Mesodermal cell (in vitro differentiated cells): ENCODE data around the gene KLHL40.

ENCODE experiments used
- H3K27ac ChIP-seq: 2 replicates; pipeline ENCODE4 v1.7.0; 2013; ENCODE audit warnings: mild to moderate bottlenecking, low read depth, low read length, moderate library complexity; ENCODE audit not compliant: severe bottlenecking
- H3K36me3 ChIP-seq: 2 replicates; pipeline ENCODE4 v1.7.1; 2013; ENCODE audit warnings: mild to moderate bottlenecking, low read length, moderate library complexity; ENCODE audit not compliant: control insufficient read depth, insufficient read depth
- H3K4me1 ChIP-seq: one replicate; pipeline ENCODE4 v1.7.1; 2013; ENCODE audit warnings: mild to moderate bottlenecking, low read length; ENCODE audit not compliant: insufficient read depth, control insufficient read depth, poor library complexity, severe bottlenecking
- H3K4me3 ChIP-seq: 2 replicates; pipeline ENCODE4 v1.7.0; 2013; ENCODE audit warnings: low read length, control low read depth, mild to moderate bottlenecking; ENCODE audit not compliant: insufficient read depth, poor library complexity, severe bottlenecking; ENCODE audit errors: extremely low read depth
- H3K9me3 ChIP-seq: 2 replicates; pipeline ENCODE4 v1.7.1; 2013; ENCODE audit warnings: mild to moderate bottlenecking, low read length, moderate library complexity; ENCODE audit not compliant: control insufficient read depth
- WGBS, 2 experiments: methylation state at CpG; one replicate each; pipeline ENCODE4 v1.1.5; 2013; ENCODE audit warnings: missing lambda C conversion rate in 2 of 2; ENCODE audit not compliant: insufficient coverage in 2 of 2; 5-methylcytosine and 5-hydroxymethylcytosine counted together

The KLHL40 gene

DNA sequence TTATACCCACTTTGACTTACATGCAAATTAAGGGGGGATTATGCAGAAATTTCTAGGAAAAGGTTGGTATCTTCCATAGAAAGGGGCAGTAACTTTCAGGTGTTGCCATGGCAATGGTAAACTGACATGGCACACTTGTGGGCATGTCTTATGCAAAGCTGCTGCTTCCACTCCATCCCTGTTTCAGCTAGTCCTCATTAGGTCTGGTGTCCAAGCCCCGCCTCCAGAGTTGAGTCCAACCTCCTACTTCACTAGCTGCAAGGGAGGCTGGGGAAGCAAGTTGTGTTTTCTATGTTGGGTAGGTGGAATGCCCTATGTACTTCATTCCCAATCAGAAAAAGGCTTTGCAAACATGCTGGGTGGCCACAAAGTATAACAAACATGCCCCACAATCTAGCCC lies 14.7 kb upstream of the KLHL40 start:
- WGBS, 2 experiments, result no CpG with 5 or more reads among the region's 1 CpG
- Histone ChIP-seq H3K27ac (no peak overlapping the region), H3K4me3 (no peak overlapping the region)

DNA sequence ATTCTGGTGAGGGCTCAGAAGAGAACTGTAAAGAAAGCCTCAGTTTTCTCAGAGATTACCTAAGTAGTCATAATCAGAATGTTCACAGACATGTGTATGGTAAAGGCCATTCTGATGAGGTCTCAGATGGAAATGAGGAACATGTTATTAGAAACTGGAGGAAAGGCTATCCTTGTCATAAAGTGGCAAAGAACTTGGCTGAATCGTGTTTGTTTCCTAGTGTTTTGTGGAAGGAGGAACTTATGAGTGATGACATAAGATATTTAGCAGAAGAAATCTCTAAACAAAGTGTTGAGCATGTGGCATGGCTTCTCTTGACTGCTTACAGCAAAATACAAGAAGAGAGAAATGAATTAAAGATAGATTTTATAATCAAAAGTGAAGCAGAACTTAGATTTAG lies 12.8 kb upstream of the KLHL40 start:
- WGBS, 2 experiments, result 57 to 64% methylated on average over 1 of the region's 1 CpG
- Histone ChIP-seq H3K4me1 (no peaks in the 10 kb centered on the region), H3K9me3 (peaks cover 8% of the 10 kb centered on the region), H3K4me3 (no peak overlapping the region), H3K36me3 (no peaks in the 10 kb centered on the region), H3K27ac (no peak overlapping the region)

More for the DNA sequence above, 14.7 kb upstream of the KLHL40 start:
- Histone ChIP-seq H3K36me3 (no peaks in the 10 kb centered on the region), H3K4me1 (no peaks in the 10 kb centered on the region), H3K9me3 (peaks cover under 1% of the 10 kb centered on the region)

DNA sequence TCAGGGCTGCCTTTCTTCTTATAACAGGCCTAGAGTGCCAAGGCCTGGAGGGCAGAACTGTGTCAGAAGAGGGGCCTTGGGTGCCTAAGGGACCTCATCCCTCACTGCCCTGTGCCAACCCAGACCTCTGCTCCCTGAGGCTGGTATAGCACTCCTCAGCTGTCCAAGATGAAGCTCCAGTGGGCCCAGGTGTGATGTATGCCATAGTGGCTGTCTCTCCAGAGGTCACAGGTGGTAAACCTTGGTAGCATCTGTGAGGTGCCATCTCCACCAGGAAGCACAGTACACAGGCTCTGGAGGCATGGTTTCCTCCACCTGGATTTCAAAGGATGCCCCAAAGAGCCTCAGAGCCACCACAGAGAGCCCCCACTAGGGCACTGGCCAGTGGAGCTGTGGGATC lies 12.3 kb upstream of the KLHL40 start:
- H3K36me3 ChIP-seq, result no peaks in the 10 kb centered on the region
- peaks cover 8% of the 10 kb centered on the region for H3K9me3 ChIP-seq
- H3K4me3 ChIP-seq, result no peak overlapping the region
- H3K27ac ChIP-seq, result no peak overlapping the region
- H3K4me1 ChIP-seq, result no peaks in the 10 kb centered on the region

DNA sequence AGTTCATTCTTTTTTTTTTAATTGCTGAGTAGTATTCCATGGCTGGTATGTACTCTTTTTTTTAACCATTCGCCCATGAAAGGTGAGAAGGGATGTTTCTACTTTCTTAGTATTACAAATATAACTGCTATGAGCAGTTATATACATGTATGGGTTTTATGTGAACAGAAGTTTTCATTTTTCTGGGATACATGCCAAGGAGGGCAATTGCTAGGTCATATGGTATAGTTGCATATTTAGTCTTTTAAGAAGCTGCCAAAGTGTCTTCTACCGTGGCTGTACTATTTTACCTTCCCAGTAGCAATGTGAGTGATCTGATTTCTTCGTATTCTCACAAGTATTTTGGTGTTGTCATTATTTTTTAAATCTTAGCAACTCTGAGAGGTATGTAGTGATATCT lies 11.2 kb upstream of the KLHL40 start:
- Histone ChIP-seq H3K4me3 (no peak overlapping the region), H3K4me1 (no peaks in the 10 kb centered on the region), H3K27ac (no peak overlapping the region), H3K36me3 (no peaks in the 10 kb centered on the region), H3K9me3 (peaks cover 8% of the 10 kb centered on the region)
- WGBS, 2 experiments, result 90% methylated on average over 1 of the region's 3 CpGs; no CpG with 5 or more reads in 1 of the 2 experiments

DNA sequence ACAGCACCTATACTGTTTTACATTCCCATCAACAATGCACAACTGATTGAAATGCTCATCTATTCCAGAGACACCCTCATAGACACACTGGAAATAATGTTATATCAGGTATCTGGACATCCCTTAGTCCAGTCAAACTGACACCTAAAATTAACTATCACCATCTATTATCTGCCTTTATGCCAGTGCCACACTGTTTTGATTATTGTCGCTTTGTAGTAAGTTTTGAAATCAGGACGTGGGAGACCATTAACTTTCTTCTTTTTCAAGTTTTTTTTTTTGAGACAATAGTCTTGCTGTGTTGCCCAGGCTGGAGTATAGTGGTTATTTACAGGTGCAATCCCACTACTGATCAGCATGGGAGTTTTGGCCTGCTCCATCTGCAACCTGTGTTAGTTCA lies 9.4 kb upstream of the KLHL40 start:
- H3K4me1 ChIP-seq, result no peaks in the 10 kb centered on the region
- no peak overlapping the region for H3K27ac ChIP-seq
- no peaks in the 10 kb centered on the region for H3K36me3 ChIP-seq
- WGBS, 2 experiments, result 90 to 100% methylated on average over 1 to 2 of the region's 2 CpGs
- peaks cover 8% of the 10 kb centered on the region for H3K9me3 ChIP-seq
- no peak overlapping the region for H3K4me3 ChIP-seq

DNA sequence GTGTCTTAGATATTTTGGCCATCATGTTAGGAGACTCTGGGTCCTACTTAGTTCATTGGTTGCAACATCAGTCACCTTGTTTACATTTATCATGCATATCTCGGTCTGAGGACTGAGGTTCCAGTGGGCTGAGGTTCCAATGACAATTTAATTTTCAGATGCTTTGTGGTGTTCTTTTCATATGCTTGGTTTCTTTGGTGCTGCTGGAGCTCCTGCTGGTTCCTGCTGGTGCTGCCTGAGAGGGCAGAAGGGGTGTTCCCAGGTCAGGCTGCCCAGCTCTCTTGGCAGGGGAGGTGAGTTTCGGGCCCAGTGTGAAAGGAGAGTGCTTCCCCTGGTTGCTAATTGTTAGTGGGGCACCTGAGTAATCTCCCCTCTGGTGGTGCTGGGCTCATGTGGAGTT lies 6.9 kb upstream of the KLHL40 start:
- Histone ChIP-seq H3K9me3 (peaks cover 8% of the 10 kb centered on the region), H3K4me1 (peaks cover 3% of the 10 kb centered on the region), H3K36me3 (no peaks in the 10 kb centered on the region), H3K4me3 (no peak overlapping the region), H3K27ac (no peak overlapping the region)
- WGBS, 2 experiments, result no CpG with 5 or more reads among the region's 2 CpGs

DNA sequence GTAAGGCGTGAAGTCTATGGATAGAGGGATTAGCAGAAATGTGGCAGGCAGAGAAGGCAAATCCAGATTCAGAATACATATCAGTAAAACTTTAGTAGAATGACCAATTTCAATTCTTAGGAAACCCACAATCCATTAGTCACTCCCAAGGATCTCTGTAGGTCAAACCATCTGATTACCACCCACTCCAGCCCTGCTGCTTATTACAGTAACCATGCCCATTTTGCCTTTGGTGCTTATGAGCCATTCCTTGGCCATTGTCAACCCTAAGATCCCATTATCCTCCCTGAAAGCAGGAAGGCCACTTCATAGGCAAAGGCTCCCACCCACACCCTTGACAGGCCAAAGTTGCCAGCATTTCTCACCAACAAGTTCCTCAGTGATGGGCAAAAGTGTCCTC lies 5.1 kb upstream of the KLHL40 start:
- no CpG with 5 or more reads among the region's 1 CpG for WGBS, 2 experiments
- peaks cover 8% of the 10 kb centered on the region for H3K9me3 ChIP-seq
- no peak overlapping the region for H3K27ac ChIP-seq
- no peak overlapping the region for H3K4me3 ChIP-seq
- H3K36me3 ChIP-seq, result no peaks in the 10 kb centered on the region
- H3K4me1 ChIP-seq, result peaks cover 13% of the 10 kb centered on the region

DNA sequence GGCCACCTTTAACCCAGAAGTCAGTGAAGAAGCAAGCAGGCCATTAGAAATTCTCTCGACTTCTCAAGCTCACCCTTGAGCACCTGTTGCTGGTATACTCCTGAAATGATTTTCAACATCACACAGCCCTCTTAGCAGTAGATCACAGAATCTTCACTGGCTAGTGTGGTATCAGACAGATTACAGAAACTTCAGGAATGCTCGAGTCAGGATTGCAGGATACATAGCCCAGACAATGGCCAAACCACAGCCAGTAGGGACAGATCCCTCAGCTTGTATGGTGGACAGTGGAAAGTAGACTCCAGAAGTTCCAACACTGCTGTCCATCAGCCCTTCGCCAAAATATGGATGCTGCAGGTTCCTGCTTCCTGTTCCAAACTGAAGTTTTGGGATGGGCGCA lies 4.5 kb upstream of the KLHL40 start:
- H3K4me1 ChIP-seq, result peaks cover 13% of the 10 kb centered on the region
- H3K27ac ChIP-seq, result no peak overlapping the region
- peaks cover 6% of the 10 kb centered on the region for H3K9me3 ChIP-seq
- WGBS, 2 experiments, result 82 to 94% methylated on average over 3 to 4 of the region's 4 CpGs
- no peaks in the 10 kb centered on the region for H3K36me3 ChIP-seq
- H3K4me3 ChIP-seq, result no peak overlapping the region

DNA sequence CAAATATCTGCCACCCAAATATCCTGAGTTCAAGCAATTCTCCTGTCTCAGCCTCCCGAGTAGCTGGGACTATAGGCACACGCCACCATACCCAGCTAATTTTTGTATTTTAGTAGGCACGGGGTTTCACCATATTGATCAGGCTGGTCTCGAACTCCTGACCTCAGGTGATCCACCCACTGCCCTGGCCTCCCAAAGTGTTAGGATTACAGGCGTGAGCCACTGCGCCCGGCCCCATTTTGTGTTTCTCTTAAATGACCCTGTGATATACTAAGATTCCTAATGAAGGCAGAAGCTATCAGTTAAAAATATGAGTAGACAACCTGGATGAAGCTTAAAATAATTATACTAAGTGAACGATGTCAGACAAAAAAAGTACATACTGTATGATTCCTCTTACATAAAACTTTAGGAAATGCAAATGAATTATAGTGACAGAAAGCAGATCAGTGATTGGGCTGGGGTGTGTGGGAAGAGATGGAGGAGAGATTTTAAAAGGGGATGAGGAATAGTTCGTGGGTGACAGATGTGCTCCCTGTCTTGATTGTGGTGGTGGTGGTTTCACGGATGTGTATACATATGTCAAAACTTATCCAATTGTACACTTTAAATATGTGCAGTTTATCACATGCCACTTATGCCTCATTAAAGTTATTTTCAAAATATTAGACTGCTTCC lies 3.8 kb upstream of the KLHL40 start:
- no peak overlapping the region for H3K27ac ChIP-seq
- no peak overlapping the region for H3K4me3 ChIP-seq
- H3K4me1 ChIP-seq, result peaks cover 13% of the 10 kb centered on the region
- WGBS, 2 experiments, result 81 to 89% methylated on average over 4 to 7 of the region's 10 CpGs
- no peaks in the 10 kb centered on the region for H3K36me3 ChIP-seq
- no peaks in the 10 kb centered on the region for H3K9me3 ChIP-seq

DNA sequence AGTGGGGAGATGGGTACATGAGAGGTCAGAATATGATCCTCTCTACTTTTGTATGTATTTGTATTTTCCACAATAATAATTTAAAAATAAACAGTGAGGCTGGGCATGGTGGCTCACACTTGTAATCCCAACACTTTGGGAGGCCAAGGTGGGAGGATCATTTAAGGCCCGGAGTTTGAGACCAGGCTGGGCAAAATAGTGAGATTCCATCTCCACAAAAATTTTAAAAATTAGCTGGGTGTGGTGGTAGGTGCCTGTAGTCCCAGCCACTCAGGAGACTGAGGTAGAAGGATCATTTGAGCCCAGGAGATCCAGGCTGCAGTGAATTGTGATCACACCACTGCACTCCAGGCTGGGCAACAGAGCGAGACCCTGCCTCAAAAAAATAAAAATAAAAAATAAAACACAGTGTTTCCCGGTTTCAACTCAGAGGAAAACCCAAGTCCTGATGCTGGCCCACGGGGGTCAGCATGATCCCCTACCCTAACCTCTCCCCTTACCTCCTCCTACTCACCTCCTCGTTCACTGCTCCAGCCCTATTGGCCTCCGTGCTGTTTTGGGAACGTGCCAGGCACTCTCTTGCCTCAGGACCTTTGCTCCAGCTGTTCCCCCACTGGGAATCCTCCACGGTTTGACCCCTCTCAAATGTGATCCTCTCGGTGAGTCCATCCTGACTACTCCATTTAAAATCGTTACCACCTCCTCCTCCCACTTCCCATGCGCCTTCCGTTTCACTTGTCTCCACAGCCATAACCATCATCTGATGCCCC lies 2.9 kb upstream of the KLHL40 start:
- no peaks in the 10 kb centered on the region for H3K36me3 ChIP-seq
- no peak overlapping the region for H3K27ac ChIP-seq
- no peaks in the 10 kb centered on the region for H3K9me3 ChIP-seq
- H3K4me3 ChIP-seq, result no peak overlapping the region
- WGBS, 2 experiments, result 80 to 87% methylated on average over 11 to 12 of the region's 12 CpGs
- peaks cover 13% of the 10 kb centered on the region for H3K4me1 ChIP-seq
